ENCODE results near the gene MED14. TPM values are rescaled to one million over a fixed set of nuclear protein-coding genes. Genes with fewer than 3 reads are reported as not detected.

MED14 gene
- total and polyA plus RNA-seq, 10 of the 15 experiments (the other 5 are each of a cell fraction or from before 2014, with no cell fraction given), result 8.8 to 99.4 (median 29.4) TPM

GRCh38 chrX:40687169-40687568, 48.2 kb downstream of the MED14 start:
- no peak overlapping the region for H3K9ac ChIP-seq (ENCODE audit: control insufficient read depth, insufficient read depth, low read length)
- RAD21 ChIA-PET (ENCODE audit: unreplicated experiment), result no interaction called here
- no peaks in the 10 kb centered on the region for H4K20me1 ChIP-seq (ENCODE audit: control insufficient read depth, insufficient read depth)
- H3K4me2 ChIP-seq (ENCODE audit: control insufficient read depth, insufficient read depth), result no peak overlapping the region
- ATAC-seq, result no peak
- DNase-seq (ENCODE audit: low read depth, low spot score), result no peak
- POLR2A ChIA-PET, result no interaction called here
- H3K9me3 ChIP-seq (replicated peaks; ENCODE audit: control insufficient read depth, insufficient read depth, low read length), result no peaks in the 10 kb centered on the region
- no peak overlapping the region for H2AFZ ChIP-seq (ENCODE audit: control insufficient read depth, low read depth, low read length)
- H3K36me3 ChIP-seq (ENCODE audit: control insufficient read depth in 2 of 2, insufficient read depth in 2 of 2, low read length in 1 of 2), result peaks cover 4 to 8% of the 10 kb centered on the region in 2 experiments; a peak in 3 of 4 replicates
- H3K79me2 ChIP-seq (ENCODE audit: control insufficient read depth, insufficient read depth, low read length), result no peaks in the 10 kb centered on the region; the same call in 1 of the 2 replicates
- TF ChIP-seq ZNF217 (IDR thresholded peaks at IDR 0.05) (no peak), MTA2 (IDR thresholded peaks at IDR 0.05; ENCODE audit: low read depth) (no peak), HDAC6 (IDR thresholded peaks at IDR 0.05; ENCODE audit: unreplicated experiment) (no peak), ZNF687 (IDR thresholded peaks at IDR 0.05) (no peak), CBX5 (IDR thresholded peaks at IDR 0.05; ENCODE audit: low read depth) (no peak), ATF3 (IDR thresholded peaks at IDR 0.05; ENCODE audit: borderline replicate concordance, extremely low read depth, low read depth, low read length) (no peak), YY1 (IDR thresholded peaks at IDR 0.05; ENCODE audit: low read depth, low read length) (no peak), USF2 (IDR thresholded peaks at IDR 0.05; ENCODE audit: borderline replicate concordance, low read depth, low read length) (no peak), TAF1 (IDR thresholded peaks at IDR 0.05; ENCODE audit: borderline replicate concordance, low read depth, low read length) (no peak), JUNB (IDR thresholded peaks at IDR 0.05) (no peak), FOXM1 (IDR thresholded peaks at IDR 0.05; ENCODE audit: low read depth, low read length) (no peak)
- BruUV-seq (replicated peaks), result no TSS peak
- SMC1A ChIA-PET (ENCODE audit: uncharacterized antibody, unreplicated experiment), result interaction anchor here (1.0 to 1.8 kb wide), 7 partner anchors 10 to 143 kb away, joined by 4 to 8 read pairs (median 6); no protein-coding TSS in a partner anchor
- no peak overlapping the region for H3K4me3 ChIP-seq
- CTCF ChIA-PET, result interaction anchor here (0.6 to 2.4 kb wide), 8 partner anchors 8 to 554 kb away, joined by 3 to 11 read pairs (median 4); no protein-coding TSS in a partner anchor
- no peaks in the 10 kb centered on the region for H3K27me3 ChIP-seq (replicated peaks in 1 of 2; ENCODE audit: control insufficient read depth in 2 of 2, insufficient read depth in 2 of 2, low read length in 1 of 2)
- H3K4me1 ChIP-seq (ENCODE audit: control insufficient read depth, insufficient read depth, low read length), result no peaks in the 10 kb centered on the region; the same call in 1 of the 2 replicates
- 89% methylated on average over 3 of the region's 3 CpGs for WGBS (ENCODE audit: insufficient coverage, insufficient replicate concordance, low lambda C conversion rate, missing lambda C conversion rate)
- FAIRE-seq, result no peak
- intact Hi-C loops (cut with micrococcal nuclease; ENCODE audit: unreplicated experiment) (no loop called here), in situ Hi-C loops (cut with MboI) (no loop called here)
- H3K27ac ChIP-seq (ENCODE audit: control insufficient read depth, insufficient read depth), result no peak overlapping the region

Measured in GM12878 (cell line).